ENCODE data around the gene TMEM86A. TPM values are rescaled to one million over a fixed set of nuclear protein-coding genes. Genes with fewer than 3 reads are reported as not detected.
A peak's percentile ranks its signal among the peaks of the same experiment; 100 is the strongest.
"Not testable (repeated sequence)": the region's sequence is repeated elsewhere in the genome, so short reads cannot be mapped to it uniquely, and the experiment has no call there.

Gene TMEM86A
- under 1 TPM; 0.11 to 0.34 TPM for total RNA-seq

- no peak for TF ChIP-seq CTCF (IDR thresholded peaks at IDR 0.05)
- DNase-seq (peak; percentile 92), ATAC-seq (peak; percentile 95)
- intact Hi-C loops (cut with micrococcal nuclease): no loop called here
- peaks cover 13% of the 10 kb centered on the region for H3K4me1 Mint-ChIP-seq (ENCODE audit: low read depth)
- H3K27ac Mint-ChIP-seq: peak within 1 kb of the TSS; percentile 55
- no peaks in the 10 kb centered on the region for H3K36me3 Mint-ChIP-seq (ENCODE audit: low read depth)
- no peaks in the 10 kb centered on the region for H3K9me3 Mint-ChIP-seq
- CTCF ChIA-PET: interaction anchor here (1.6 to 2.9 kb wide), 4 partner anchors 14 to 32 kb away, joined by 4 to 15 read pairs (median 6); no protein-coding TSS in a partner anchor
- H3K4me3 Mint-ChIP-seq: peak within 1 kb of the TSS; percentile 74
- POLR2A ChIA-PET: interaction anchor here (0.6 to 1.4 kb wide), 5 partner anchors 8 to 292 kb away, joined by 3 to 4 read pairs (median 3); no protein-coding TSS in a partner anchor
- no peaks in the 10 kb centered on the region for H3K27me3 Mint-ChIP-seq
Measured at GRCh38 chr11:18698341-18699268, at the start of gene TMEM86A. TMEM86A (plus strand) TSS chr11:18698779; CDS start chr11:18698887, 108 bp downstream.

- Mint-ChIP-seq H3K4me3 (no peak overlapping the region), H3K9me3 (no peaks in the 10 kb centered on the region), H3K4me1 (ENCODE audit: low read depth) (peaks cover 2% of the 10 kb centered on the region), H3K36me3 (ENCODE audit: low read depth) (no peaks in the 10 kb centered on the region), H3K27me3 (no peaks in the 10 kb centered on the region), H3K27ac (no peak overlapping the region)
- ATAC-seq (no peak), DNase-seq (no peak)
- POLR2A ChIA-PET: interaction anchor here (0.8 kb wide), 1 partner anchor 17 kb away, joined by 3 read pairs; no protein-coding TSS in a partner anchor
- no peak for TF ChIP-seq CTCF (IDR thresholded peaks at IDR 0.05)
- CTCF ChIA-PET: interaction anchor here (0.7 to 4.3 kb wide), 8 partner anchors 17 to 277 kb away, joined by 3 to 41 read pairs (median 4); partner anchors contain the start of genes SPTY2D1 and TSG101
- intact Hi-C loops (cut with micrococcal nuclease): no loop called here
Measured at GRCh38 chr11:18650353-18650752, 48.2 kb upstream of the TMEM86A start.

GRCh38 chr11:18650859-18651557 lies 47.6 kb upstream of the TMEM86A start:
- ChIA-PET POLR2A (interaction anchor here (0.5 kb wide), 1 partner anchor 1348 kb away, joined by 4 read pairs; no protein-coding TSS in a partner anchor), CTCF (interaction anchor here (0.7 to 4.3 kb wide), 19 partner anchors 9 to 278 kb away, joined by 3 to 41 read pairs (median 4); partner anchors contain the start of genes SPTY2D1 and TSG101)
- no peaks in the 10 kb centered on the region for H3K9me3 Mint-ChIP-seq
- TF ChIP-seq CTCF (IDR thresholded peaks at IDR 0.05): peak; percentile 65
- no peak overlapping the region for H3K27ac Mint-ChIP-seq
- no peak overlapping the region for H3K4me3 Mint-ChIP-seq
- peak; percentile 65 for DNase-seq
- H3K27me3 Mint-ChIP-seq: no peaks in the 10 kb centered on the region
- H3K4me1 Mint-ChIP-seq (ENCODE audit: low read depth): peaks cover 2% of the 10 kb centered on the region
- intact Hi-C loops (cut with micrococcal nuclease): loop anchor here (1.0 kb wide), 1 partner anchor 111 kb away; no protein-coding TSS in a partner anchor
- ATAC-seq: peak; percentile 69
- no peaks in the 10 kb centered on the region for H3K36me3 Mint-ChIP-seq (ENCODE audit: low read depth)

GRCh38 chr11:18657673-18658072 lies 40.9 kb upstream of the TMEM86A start:
- CTCF ChIA-PET: no interaction called here
- no peak for TF ChIP-seq CTCF (IDR thresholded peaks at IDR 0.05)
- intact Hi-C loops (cut with micrococcal nuclease): no loop called here

GRCh38 chr11:18665353-18665872 lies 33.2 kb upstream of the TMEM86A start:
- intact Hi-C loops (cut with micrococcal nuclease); H3K36me3 Mint-ChIP-seq (ENCODE audit: low read depth); H3K27me3 Mint-ChIP-seq; DNase-seq; H3K9me3 Mint-ChIP-seq: not testable (repeated sequence)
- ChIA-PET CTCF (interaction anchor here (0.9 to 2.1 kb wide), 2 partner anchors 13 to 57 kb away, joined by 3 to 9 read pairs; no protein-coding TSS in a partner anchor), POLR2A (interaction anchor here (0.6 to 1.4 kb wide), 2 partner anchors 31 to 34 kb away, joined by 3 to 4 read pairs; partner anchors contain the start of gene SPTY2D1)
- ATAC-seq: peak; percentile 41
- Mint-ChIP-seq H3K27ac (peak overlapping the region; percentile 81), H3K4me1 (ENCODE audit: low read depth) (peaks cover 27% of the 10 kb centered on the region), H3K4me3 (peak overlapping the region; percentile 53)

More at GRCh38 chr11:18657673-18658072, 40.9 kb upstream of the TMEM86A start:
- no peaks in the 10 kb centered on the region for H3K36me3 Mint-ChIP-seq (ENCODE audit: low read depth)
- H3K4me3 Mint-ChIP-seq: no peak overlapping the region
- no peak overlapping the region for H3K27ac Mint-ChIP-seq
- H3K4me1 Mint-ChIP-seq (ENCODE audit: low read depth): no peaks in the 10 kb centered on the region
- no peaks in the 10 kb centered on the region for H3K9me3 Mint-ChIP-seq
- POLR2A ChIA-PET: no interaction called here
- peaks cover 2% of the 10 kb centered on the region for H3K27me3 Mint-ChIP-seq
- no peak for ATAC-seq
- DNase-seq: no peak

Data from activated CD8-positive, alpha-beta T cell treated with anti-CD3 and anti-CD28 coated beads for 36 hours (primary cell).